Amygdala (tissue), 56 donors: ENCODE data around the gene LPCAT2.

Experiments
- DNase-seq, 56 donors: peaks; one replicate each; lab custom pipeline; 2025; lab: John Stamatoyannopoulos, UW

Gene LPCAT2

GRCh38 chr16:55501549-55502322, 7.1 kb upstream of the LPCAT2 start:
- DNase-seq: no peak

GRCh38 chr16:55502801-55503366, 6.0 kb upstream of the LPCAT2 start:
- peak in 55 of 56 donors; percentile 64 to 97 (median 90) for DNase-seq

- no peak for DNase-seq
Observed at GRCh38 chr16:55503726-55504550, 4.9 kb upstream of the LPCAT2 start.

GRCh38 chr16:55505333-55506015, 3.4 kb upstream of the LPCAT2 start:
- DNase-seq: no peak

GRCh38 chr16:55506083-55506482, 2.8 kb upstream of the LPCAT2 start:
- DNase-seq: no peak

- no peak for DNase-seq
Observed at GRCh38 chr16:55506708-55507107, 2.2 kb upstream of the LPCAT2 start.

- no peak for DNase-seq
Observed at GRCh38 chr16:55508271-55508921, 476 bp upstream of the LPCAT2 start.

- no peak for DNase-seq
Observed at GRCh38 chr16:55510185-55510805, 1.4 kb downstream of the LPCAT2 start.

GRCh38 chr16:55512941-55513340, 4.1 kb downstream of the LPCAT2 start:
- no peak for DNase-seq

- no peak for DNase-seq
Observed at GRCh38 chr16:55513616-55514015, 4.7 kb downstream of the LPCAT2 start.

- DNase-seq: no peak
Observed at GRCh38 chr16:55515111-55515510, 6.2 kb downstream of the LPCAT2 start.

GRCh38 chr16:55521792-55522191, 12.9 kb downstream of the LPCAT2 start:
- DNase-seq: no peak

GRCh38 chr16:55526441-55526840, 17.6 kb downstream of the LPCAT2 start:
- DNase-seq: no peak

GRCh38 chr16:55527885-55528284, 19.0 kb downstream of the LPCAT2 start:
- DNase-seq: no peak

- no peak for DNase-seq
Observed at GRCh38 chr16:55529018-55529417, 20.1 kb downstream of the LPCAT2 start.

- no peak for DNase-seq
Observed at GRCh38 chr16:55530316-55530856, 21.5 kb downstream of the LPCAT2 start.

GRCh38 chr16:55532227-55532626, 23.4 kb downstream of the LPCAT2 start:
- DNase-seq: no peak

- no peak for DNase-seq
Observed at GRCh38 chr16:55534756-55535155, 25.9 kb downstream of the LPCAT2 start.

GRCh38 chr16:55539049-55539448, 30.2 kb downstream of the LPCAT2 start:
- DNase-seq: peak in 1 of 56 donors; percentile 5

- no peak for DNase-seq
Observed at GRCh38 chr16:55539488-55539887, 30.6 kb downstream of the LPCAT2 start.
